GM19023 (cell line): Measurements from ENCODE around the gene KRT76.
"Not testable (repeated sequence)": the region's sequence is repeated elsewhere in the genome, so short reads cannot be mapped to it uniquely, and the experiment has no call there.

Experiments
- ATAC-seq: cut with Tn5 transposase; IDR thresholded peaks from one replicate; pipeline ENCODE4 v1.9.1; 2021; ENCODE audit warnings: mild to moderate bottlenecking, moderate library complexity; ENCODE audit not compliant: unreplicated experiment

The KRT76 gene

GRCh38 chr12:52761802-52762201, 15.3 kb downstream of the KRT76 start:
- no peak for ATAC-seq

- ATAC-seq, result not testable (repeated sequence)
Measured at GRCh38 chr12:52761218-52761617, 15.9 kb downstream of the KRT76 start.

- no peak for ATAC-seq
Measured at GRCh38 chr12:52760623-52761022, 16.5 kb downstream of the KRT76 start.

- no peak for ATAC-seq
Measured at GRCh38 chr12:52759695-52760094, 17.4 kb downstream of the KRT76 start.

GRCh38 chr12:52759218-52759617, 17.9 kb downstream of the KRT76 start:
- ATAC-seq, result no peak

- no peak for ATAC-seq
Measured at GRCh38 chr12:52757449-52758176, 19.5 kb downstream of the KRT76 start.

- no peak for ATAC-seq
Measured at GRCh38 chr12:52756281-52756960, 20.7 kb downstream of the KRT76 start.

GRCh38 chr12:52755533-52755932, 21.6 kb downstream of the KRT76 start:
- ATAC-seq, result no peak

- no peak for ATAC-seq
Measured at GRCh38 chr12:52754135-52754534, 23.0 kb downstream of the KRT76 start.

GRCh38 chr12:52753283-52753682, 23.9 kb downstream of the KRT76 start:
- no peak for ATAC-seq

- ATAC-seq, result no peak
Measured at GRCh38 chr12:52752516-52752915, 24.6 kb downstream of the KRT76 start.

- ATAC-seq, result no peak
Measured at GRCh38 chr12:52751795-52752194, 25.4 kb downstream of the KRT76 start.

GRCh38 chr12:52750532-52750931, 26.6 kb downstream of the KRT76 start:
- ATAC-seq, result not testable (repeated sequence)

- ATAC-seq, result no peak
Measured at GRCh38 chr12:52749827-52750226, 27.3 kb downstream of the KRT76 start.

GRCh38 chr12:52748578-52748977, 28.6 kb downstream of the KRT76 start:
- no peak for ATAC-seq

GRCh38 chr12:52745554-52745953, 31.6 kb downstream of the KRT76 start:
- no peak for ATAC-seq

- ATAC-seq, result no peak
Measured at GRCh38 chr12:52744493-52745156, 32.5 kb downstream of the KRT76 start.

GRCh38 chr12:52742822-52743457, 34.2 kb downstream of the KRT76 start:
- no peak for ATAC-seq

- no peak for ATAC-seq
Measured at GRCh38 chr12:52742196-52742580, 35.0 kb downstream of the KRT76 start.

GRCh38 chr12:52741375-52742195, 35.6 kb downstream of the KRT76 start:
- ATAC-seq, result no peak

GRCh38 chr12:52740584-52740983, 36.6 kb downstream of the KRT76 start:
- ATAC-seq, result no peak
